ENCODE measurements around the gene PRKG1. TPM values are rescaled to one million over a fixed set of nuclear protein-coding genes. Genes with fewer than 3 reads are reported as not detected.

Gene PRKG1
- total and polyA plus RNA-seq, 2 donors (not counting 1 experiment from before 2014, with no cell fraction given): 45.8 to 71.8 TPM

GRCh38 chr10:51846856-51847506 is 772.7 kb downstream of the PRKG1 start:
- H3K9ac ChIP-seq (ENCODE audit: insufficient read depth, low read length): no peak overlapping the region
- H3K4me2 ChIP-seq (ENCODE audit: extremely low read depth, insufficient read depth, low read length): no peak overlapping the region
- H2AFZ ChIP-seq (ENCODE audit: low read length): no peak overlapping the region
- no peak overlapping the region for H3K4me3 ChIP-seq (replicated peaks in 1 of 4; ENCODE audit: control extremely low read depth in 1 of 4, insufficient read depth in 1 of 4, low read depth in 3 of 4, low read length in 4 of 4)
- no peaks in the 10 kb centered on the region for H3K79me2 ChIP-seq (ENCODE audit: control insufficient read depth, insufficient read depth, low read length)
- no peak for DNase-seq (ENCODE audit: low read depth in 2 of 2)
- H3K9me3 ChIP-seq (ENCODE audit: control insufficient read depth, insufficient read depth, low read depth, low read length): no peaks in the 10 kb centered on the region
- no peak for TF ChIP-seq CTCF (conservative IDR thresholded peaks at IDR 0.05 in 1 of 2, IDR thresholded peaks at IDR 0.05 in 1 of 2; ENCODE audit: low read depth in 1 of 2, low read length in 2 of 2)
- TF ChIP-seq EZH2 (IDR thresholded peaks at IDR 0.05; ENCODE audit: low read length, missing control alignments): no peak
- no peaks in the 10 kb centered on the region for H4K20me1 ChIP-seq (ENCODE audit: control insufficient read depth, extremely low read depth, insufficient read depth, low read length)
- no peak overlapping the region for H3K27ac ChIP-seq (ENCODE audit: insufficient read depth, low read length)
- no peaks in the 10 kb centered on the region for H3K4me1 ChIP-seq (ENCODE audit: control insufficient read depth, extremely low read depth, insufficient read depth, low read length)
- H3K36me3 ChIP-seq (ENCODE audit: control insufficient read depth, insufficient read depth, low read length): no peaks in the 10 kb centered on the region
- no peaks in the 10 kb centered on the region for H3K27me3 ChIP-seq (ENCODE audit: control insufficient read depth, insufficient read depth, low read length)

- no peaks in the 10 kb centered on the region for H4K20me1 ChIP-seq (ENCODE audit: control insufficient read depth, extremely low read depth, insufficient read depth, low read length)
- TF ChIP-seq EZH2 (IDR thresholded peaks at IDR 0.05; ENCODE audit: low read length, missing control alignments): no peak
- no peak for TF ChIP-seq CTCF (conservative IDR thresholded peaks at IDR 0.05 in 1 of 2, IDR thresholded peaks at IDR 0.05 in 1 of 2; ENCODE audit: low read depth in 1 of 2, low read length in 2 of 2)
- no peaks in the 10 kb centered on the region for H3K4me1 ChIP-seq (ENCODE audit: control insufficient read depth, extremely low read depth, insufficient read depth, low read length)
- no peaks in the 10 kb centered on the region for H3K9me3 ChIP-seq (ENCODE audit: control insufficient read depth, insufficient read depth, low read depth, low read length)
- no peak overlapping the region for H2AFZ ChIP-seq (ENCODE audit: low read length)
- H3K27me3 ChIP-seq (ENCODE audit: control insufficient read depth, insufficient read depth, low read length): no peaks in the 10 kb centered on the region
- no peaks in the 10 kb centered on the region for H3K36me3 ChIP-seq (ENCODE audit: control insufficient read depth, insufficient read depth, low read length)
- H3K79me2 ChIP-seq (ENCODE audit: control insufficient read depth, insufficient read depth, low read length): no peaks in the 10 kb centered on the region
- H3K4me2 ChIP-seq (ENCODE audit: extremely low read depth, insufficient read depth, low read length): no peak overlapping the region
- no peak overlapping the region for H3K4me3 ChIP-seq (replicated peaks in 1 of 4; ENCODE audit: control extremely low read depth in 1 of 4, insufficient read depth in 1 of 4, low read depth in 3 of 4, low read length in 4 of 4)
- H3K27ac ChIP-seq (ENCODE audit: insufficient read depth, low read length): no peak overlapping the region
- H3K9ac ChIP-seq (ENCODE audit: insufficient read depth, low read length): no peak overlapping the region
- no peak for DNase-seq (ENCODE audit: low read depth in 2 of 2)
Observed at GRCh38 chr10:51852297-51852696, 778.0 kb downstream of the PRKG1 start.

GRCh38 chr10:51857305-51857704 is 783.0 kb downstream of the PRKG1 start:
- no peak overlapping the region for H2AFZ ChIP-seq (ENCODE audit: low read length)
- H3K27me3 ChIP-seq (ENCODE audit: control insufficient read depth, insufficient read depth, low read length): no peaks in the 10 kb centered on the region

More at GRCh38 chr10:51857305-51857704, 783.0 kb downstream of the PRKG1 start:
- no peak overlapping the region for H3K4me3 ChIP-seq (replicated peaks in 1 of 4; ENCODE audit: control extremely low read depth in 1 of 4, insufficient read depth in 1 of 4, low read depth in 3 of 4, low read length in 4 of 4)
- DNase-seq (ENCODE audit: low read depth in 2 of 2): no peak
- H3K4me2 ChIP-seq (ENCODE audit: extremely low read depth, insufficient read depth, low read length): no peak overlapping the region
- TF ChIP-seq CTCF (conservative IDR thresholded peaks at IDR 0.05 in 1 of 2, IDR thresholded peaks at IDR 0.05 in 1 of 2; ENCODE audit: low read depth in 1 of 2, low read length in 2 of 2) (no peak), EZH2 (IDR thresholded peaks at IDR 0.05; ENCODE audit: low read length, missing control alignments) (no peak)
- no peaks in the 10 kb centered on the region for H4K20me1 ChIP-seq (ENCODE audit: control insufficient read depth, extremely low read depth, insufficient read depth, low read length)
- H3K4me1 ChIP-seq (ENCODE audit: control insufficient read depth, extremely low read depth, insufficient read depth, low read length): peaks cover 6% of the 10 kb centered on the region
- no peaks in the 10 kb centered on the region for H3K79me2 ChIP-seq (ENCODE audit: control insufficient read depth, insufficient read depth, low read length)
- no peaks in the 10 kb centered on the region for H3K9me3 ChIP-seq (ENCODE audit: control insufficient read depth, insufficient read depth, low read depth, low read length)
- no peaks in the 10 kb centered on the region for H3K36me3 ChIP-seq (ENCODE audit: control insufficient read depth, insufficient read depth, low read length)
- no peak overlapping the region for H3K27ac ChIP-seq (ENCODE audit: insufficient read depth, low read length)
- H3K9ac ChIP-seq (ENCODE audit: insufficient read depth, low read length): no peak overlapping the region
